Astrocyte (in vitro differentiated cells and primary cell): Measurements from ENCODE around the gene RNF186. TPM values are rescaled to one million over a fixed set of nuclear protein-coding genes. Genes with fewer than 3 reads are reported as not detected.

ENCODE experiments used
- DNase-seq: peaks from one replicate; pipeline ENCODE4 v3.0.0-alpha.2; 2010; ENCODE audit warnings: low read depth
- FAIRE-seq: peaks from 2 replicates; lab custom pipeline; 2011; peaks lifted over from hg19 to GRCh38; lab: Jason Lieb, UNC
- H2AFZ ChIP-seq: 2 replicates; pipeline ENCODE4 v1.6.0; 2012; ENCODE audit warnings: low read depth, low read length, inconsistent platforms
- H3K27ac ChIP-seq: 2 replicates; pipeline ENCODE4 v1.5.1; 2011; ENCODE audit warnings: low read depth, low read length, inconsistent platforms
- H3K27me3 ChIP-seq: 2 replicates; pipeline ENCODE4 v1.6.0; 2011; ENCODE audit warnings: low read length, inconsistent platforms; ENCODE audit not compliant: insufficient read depth
- H3K36me3 ChIP-seq: 2 replicates; pipeline ENCODE4 v1.5.1; 2011; ENCODE audit warnings: low read length, inconsistent platforms; ENCODE audit not compliant: insufficient read depth
- H3K4me1 ChIP-seq: 2 replicates; pipeline ENCODE4 v1.5.1; 2011; ENCODE audit warnings: low read length, inconsistent platforms; ENCODE audit not compliant: insufficient read depth
- H3K4me2 ChIP-seq: 2 replicates; pipeline ENCODE4 v1.6.0; 2012; ENCODE audit warnings: low read length, inconsistent platforms
- H3K4me3 ChIP-seq: 2 replicates; pipeline ENCODE4 v1.5.1; 2011; ENCODE audit warnings: low read depth, mild to moderate bottlenecking, low read length, inconsistent platforms; ENCODE audit not compliant: insufficient read depth
- H3K79me2 ChIP-seq: 2 replicates; pipeline ENCODE4 v1.6.0; 2012; ENCODE audit warnings: mild to moderate bottlenecking, low read length, inconsistent platforms; ENCODE audit not compliant: insufficient read depth
- H3K9ac ChIP-seq: 2 replicates; pipeline ENCODE4 v1.6.0; 2012; ENCODE audit warnings: mild to moderate bottlenecking, low read length, inconsistent platforms
- H3K9me3 ChIP-seq: 2 replicates; pipeline ENCODE4 v1.5.1; 2012; ENCODE audit warnings: low read depth, mild to moderate bottlenecking, low read length, inconsistent platforms; ENCODE audit not compliant: insufficient read depth
- H4K20me1 ChIP-seq: 2 replicates; pipeline ENCODE4 v1.6.0; 2012; ENCODE audit warnings: low read length, inconsistent platforms; ENCODE audit not compliant: insufficient read depth
- H3K27ac Mint-ChIP-seq: one replicate; pipeline ENCODE4 v1.8.0; 2021; ENCODE audit warnings: mild to moderate bottlenecking, mixed read lengths; ENCODE audit not compliant: unreplicated experiment
- H3K27me3 Mint-ChIP-seq: one replicate; pipeline ENCODE4 v1.8.0; 2021; ENCODE audit warnings: low read depth, mixed read lengths; ENCODE audit not compliant: unreplicated experiment
- H3K36me3 Mint-ChIP-seq: one replicate; pipeline ENCODE4 v1.8.0; 2021; ENCODE audit warnings: low read depth, mixed read lengths; ENCODE audit not compliant: unreplicated experiment
- H3K4me1 Mint-ChIP-seq: one replicate; pipeline ENCODE4 v1.8.0; 2021; ENCODE audit warnings: low read depth, mixed read lengths; ENCODE audit not compliant: unreplicated experiment
- H3K4me3 Mint-ChIP-seq: one replicate; pipeline ENCODE4 v1.8.0; 2021; ENCODE audit warnings: mild to moderate bottlenecking, moderate library complexity, mixed read lengths; ENCODE audit not compliant: unreplicated experiment
- H3K9me3 Mint-ChIP-seq: one replicate; pipeline ENCODE4 v1.8.0; 2021; ENCODE audit warnings: mild to moderate bottlenecking, mixed read lengths; ENCODE audit not compliant: unreplicated experiment
- EZH2 ChIP-seq: IDR thresholded peaks from 2 replicates; pipeline ENCODE4 v1.6.1; 2012; ENCODE audit warnings: mild to moderate bottlenecking, low read length, inconsistent platforms; ENCODE audit not compliant: insufficient read depth
- total RNA-seq: library from RNA; stranded (reverse); gene quantifications from 2 replicates; pipeline ENCODE4 v1.2.1, GENCODE V29; 2021
- TF ChIP-seq, protein P1 (sequence below): IDR thresholded peaks from 2 replicates; pipeline ENCODE4 v1.5.1; 2011; ENCODE audit warnings: low read depth, mild to moderate bottlenecking, inconsistent platforms, low read length, moderate library complexity; ENCODE audit not compliant: insufficient read depth

Gene RNF186
- total RNA-seq, 1 donor from 2014 or later: not detected

DNA sequence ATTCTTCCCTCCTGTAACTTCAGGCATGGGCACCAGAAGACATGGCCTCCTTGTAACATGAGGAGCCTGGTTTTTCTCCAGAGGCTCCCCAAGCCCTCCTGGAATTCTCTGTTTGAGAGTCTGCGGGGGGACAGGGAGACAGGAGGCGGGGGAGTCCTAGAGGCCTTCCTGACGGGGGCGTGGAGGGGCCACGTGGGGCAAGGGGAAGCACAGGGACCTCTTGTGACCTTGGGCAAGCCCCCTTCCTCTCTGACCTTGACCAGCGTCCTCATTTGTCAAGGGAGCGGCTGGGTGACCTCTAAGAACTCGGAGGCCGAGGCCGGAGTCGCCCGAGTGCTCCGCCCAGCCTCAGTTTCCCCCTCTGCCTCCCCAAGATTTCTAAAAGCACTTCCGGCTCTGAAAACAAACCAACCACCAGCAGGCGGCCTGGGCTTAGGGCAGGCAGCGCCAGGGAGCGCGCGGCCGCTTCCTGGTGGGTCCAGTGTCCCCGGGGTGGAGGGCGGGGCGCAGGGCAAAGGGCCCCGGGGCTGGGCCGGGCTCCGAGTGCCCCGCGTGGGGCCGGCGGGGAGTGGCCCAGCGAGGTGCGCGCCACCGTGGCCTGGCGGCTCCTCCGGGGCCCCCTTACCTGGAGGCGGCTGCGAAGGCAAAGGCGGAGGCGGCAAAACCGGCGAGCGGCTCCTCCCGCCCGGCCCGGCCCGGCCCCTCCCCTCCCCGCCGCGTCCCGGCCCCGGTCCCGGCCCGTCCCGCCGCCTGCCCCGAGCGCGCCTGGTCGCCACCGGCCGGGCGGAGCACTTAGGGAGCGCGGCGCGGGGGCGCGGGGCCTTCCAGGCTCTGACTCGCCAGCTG lies 15.6 kb downstream of the RNF186 start, which contains the start of gene TMCO4:
Gene TMCO4, minus strand, starts transcription at position 687 of the 846 bp plus-strand sequence. CDS start 19,158 bp downstream, outside the sequence.
- Mint-ChIP-seq H3K4me1 (peaks cover 8% of the 10 kb centered on the region), H3K36me3 (no peaks in the 10 kb centered on the region), H3K9me3 (peaks cover 4% of the 10 kb centered on the region), H3K27ac (peak within 1 kb of the TSS; percentile 88), H3K27me3 (peaks cover 32% of the 10 kb centered on the region), H3K4me3 (peak within 1 kb of the TSS; percentile 83)
- FAIRE-seq: no peak
- Histone ChIP-seq H4K20me1 (no peaks in the 10 kb centered on the region), H3K4me2 (peak within 1 kb of the TSS; percentile 86), H2AFZ (peak within 1 kb of the TSS; percentile 69), H3K36me3 (no peaks in the 10 kb centered on the region), H3K9me3 (no peaks in the 10 kb centered on the region), H3K27ac (peak within 1 kb of the TSS; percentile 18), H3K4me1 (peaks cover 8% of the 10 kb centered on the region), H3K9ac (peak within 1 kb of the TSS; percentile 57), H3K79me2 (no peaks in the 10 kb centered on the region), H3K4me3 (peak within 1 kb of the TSS; percentile 56), H3K27me3 (no peaks in the 10 kb centered on the region)
- DNase-seq: peak; percentile 14
- no peak for TF ChIP-seq EZH2
- TF ChIP-seq, protein P1, sequence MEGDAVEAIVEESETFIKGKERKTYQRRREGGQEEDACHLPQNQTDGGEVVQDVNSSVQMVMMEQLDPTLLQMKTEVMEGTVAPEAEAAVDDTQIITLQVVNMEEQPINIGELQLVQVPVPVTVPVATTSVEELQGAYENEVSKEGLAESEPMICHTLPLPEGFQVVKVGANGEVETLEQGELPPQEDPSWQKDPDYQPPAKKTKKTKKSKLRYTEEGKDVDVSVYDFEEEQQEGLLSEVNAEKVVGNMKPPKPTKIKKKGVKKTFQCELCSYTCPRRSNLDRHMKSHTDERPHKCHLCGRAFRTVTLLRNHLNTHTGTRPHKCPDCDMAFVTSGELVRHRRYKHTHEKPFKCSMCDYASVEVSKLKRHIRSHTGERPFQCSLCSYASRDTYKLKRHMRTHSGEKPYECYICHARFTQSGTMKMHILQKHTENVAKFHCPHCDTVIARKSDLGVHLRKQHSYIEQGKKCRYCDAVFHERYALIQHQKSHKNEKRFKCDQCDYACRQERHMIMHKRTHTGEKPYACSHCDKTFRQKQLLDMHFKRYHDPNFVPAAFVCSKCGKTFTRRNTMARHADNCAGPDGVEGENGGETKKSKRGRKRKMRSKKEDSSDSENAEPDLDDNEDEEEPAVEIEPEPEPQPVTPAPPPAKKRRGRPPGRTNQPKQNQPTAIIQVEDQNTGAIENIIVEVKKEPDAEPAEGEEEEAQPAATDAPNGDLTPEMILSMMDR: no peak

DNA sequence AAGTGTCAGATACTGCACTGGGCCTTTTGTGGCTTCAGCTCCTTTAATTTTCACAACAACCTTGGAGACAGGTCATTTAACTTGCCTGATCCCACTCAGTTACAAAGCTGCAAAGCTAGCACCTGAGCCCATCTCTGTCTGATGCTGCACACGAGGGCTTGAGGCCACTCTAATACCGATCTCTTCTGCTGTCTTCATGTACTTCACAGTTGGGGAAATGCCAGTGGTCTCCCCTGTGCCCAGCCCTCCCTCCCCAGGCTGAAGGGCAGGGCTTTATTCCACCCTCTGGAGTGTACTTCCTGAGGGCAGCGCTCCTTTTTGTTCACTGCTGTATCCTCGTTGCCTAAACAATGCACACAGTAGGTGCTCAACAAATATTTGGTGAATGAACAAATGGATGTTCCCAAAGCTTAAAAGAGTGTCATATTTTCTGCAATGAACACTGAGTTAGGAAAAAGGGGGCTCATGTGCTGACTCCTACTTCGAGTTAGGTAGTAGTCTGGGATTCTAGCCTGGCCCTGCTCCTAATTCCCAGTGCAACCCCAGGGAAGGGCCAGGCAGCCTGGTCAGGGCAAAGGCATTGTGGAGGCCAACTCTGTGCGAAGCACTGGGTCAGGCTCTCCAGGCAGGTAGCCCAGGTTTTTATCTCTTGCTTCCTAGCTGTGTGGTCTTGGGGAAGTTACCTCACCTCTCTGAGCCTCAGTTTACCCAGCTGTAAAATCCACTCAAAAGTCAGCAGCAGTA lies 16.4 kb downstream of the RNF186 start:
- no peaks in the 10 kb centered on the region for H3K36me3 ChIP-seq
- no peaks in the 10 kb centered on the region for H3K9me3 ChIP-seq
- Mint-ChIP-seq H3K27ac (peak overlapping the region; percentile 58), H3K4me3 (peak overlapping the region; percentile 72), H3K27me3 (peaks cover 35% of the 10 kb centered on the region), H3K36me3 (no peaks in the 10 kb centered on the region), H3K4me1 (peaks cover 8% of the 10 kb centered on the region), H3K9me3 (peaks cover 5% of the 10 kb centered on the region)
- TF ChIP-seq, protein P1: no peak
- TF ChIP-seq EZH2: no peak
- no peak overlapping the region for H3K27ac ChIP-seq
- H3K4me2 ChIP-seq: peak overlapping the region; percentile 86
- peak overlapping the region; percentile 57 for H3K9ac ChIP-seq
- H3K4me3 ChIP-seq: no peak overlapping the region
- no peaks in the 10 kb centered on the region for H3K79me2 ChIP-seq
- no peak for DNase-seq
- H3K27me3 ChIP-seq: no peaks in the 10 kb centered on the region
- H4K20me1 ChIP-seq: no peaks in the 10 kb centered on the region
- peaks cover 8% of the 10 kb centered on the region for H3K4me1 ChIP-seq
- peak overlapping the region; percentile 68 for H2AFZ ChIP-seq
- FAIRE-seq: no peak
